WTC11 (cell line): ENCODE data around the gene BCL7C. TPM values are rescaled to one million over a fixed set of nuclear protein-coding genes. Genes with fewer than 3 reads are reported as not detected.
A peak's percentile ranks its signal among the peaks of the same experiment; 100 is the strongest.

Experiments
- ATAC-seq: fragments of 200-7000 bp; cut with Tn5 transposase; 2 replicates; pipeline ENCODE4 v1.10.0; 2021; ENCODE audit warnings: mild to moderate bottlenecking, moderate library complexity
- CTCF ChIA-PET: fragments of 300-600 bp; sonication (Branson Sonifier 250); formaldehyde crosslinking; loops from one replicate; lab custom pipeline; 2021; ENCODE audit warnings: antibody characterized with exemption; lab: Charles Lee
- POLR2A ChIA-PET: fragments of 350-600 bp; sonication (Branson Sonifier 250); formaldehyde crosslinking; loops from one replicate; lab custom pipeline; 2021; ENCODE audit warnings: antibody characterized with exemption; lab: Charles Lee
- DNase-seq: peaks from one replicate; pipeline ENCODE4 v3.0.0; 2021; ENCODE audit warnings: low spot score
- H3K27ac Mint-ChIP-seq: 2 replicates; pipeline ENCODE4 v1.8.0; 2021; ENCODE audit warnings: mixed read lengths
- H3K27me3 Mint-ChIP-seq: 2 replicates; pipeline ENCODE4 v1.8.0; 2021; ENCODE audit warnings: low read depth, mild to moderate bottlenecking, moderate library complexity, mixed read lengths
- H3K36me3 Mint-ChIP-seq: 2 replicates; pipeline ENCODE4 v1.8.0; 2021; ENCODE audit warnings: mixed read lengths
- H3K4me1 Mint-ChIP-seq: 2 replicates; pipeline ENCODE4 v1.8.0; 2022; ENCODE audit warnings: mixed read lengths
- H3K4me3 Mint-ChIP-seq: 2 replicates; pipeline ENCODE4 v1.8.0; 2021; ENCODE audit warnings: mild to moderate bottlenecking, moderate library complexity, mixed read lengths
- H3K9me3 Mint-ChIP-seq: 2 replicates; pipeline ENCODE4 v1.8.0; 2021; ENCODE audit warnings: mixed read lengths
- CREB1 ChIP-seq: sonication (generic); formaldehyde crosslinking; IDR thresholded peaks from 2 replicates; pipeline ENCODE4 v1.8.0; 2023; ENCODE audit warnings: mild to moderate bottlenecking, missing genetic modification reagents
- FOXK1 ChIP-seq: sonication (generic); formaldehyde crosslinking; IDR thresholded peaks from 2 replicates; pipeline ENCODE4 v1.8.0; 2022; ENCODE audit warnings: mild to moderate bottlenecking, moderate library complexity, missing genetic modification reagents
- HMGA2 ChIP-seq: fragments of 250-450 bp; sonication (Bioruptor Pico); IDR thresholded peaks from 2 replicates; pipeline ENCODE4 v1.4.0; 2021; ENCODE audit warnings: mild to moderate bottlenecking, moderate library complexity
- IRF2 ChIP-seq: sonication (generic); formaldehyde crosslinking; IDR thresholded peaks from 2 replicates; pipeline ENCODE4 v1.8.0; 2022; ENCODE audit warnings: low read depth, missing genetic modification reagents, borderline replicate concordance
- JUN ChIP-seq: sonication (generic); formaldehyde crosslinking; IDR thresholded peaks from 2 replicates; pipeline ENCODE4 v1.8.0; 2023; ENCODE audit warnings: mild to moderate bottlenecking, missing genetic modification reagents
- MYBL2 ChIP-seq: sonication (generic); formaldehyde crosslinking; IDR thresholded peaks from 2 replicates; pipeline ENCODE4 v1.8.1; 2023; ENCODE audit warnings: mild to moderate bottlenecking, moderate library complexity, missing genetic modification reagents
- NFE2L1 ChIP-seq: sonication (generic); formaldehyde crosslinking; IDR thresholded peaks from 2 replicates; pipeline ENCODE4 v1.8.1; 2023; ENCODE audit warnings: missing genetic modification reagents
- ZNF138 ChIP-seq: sonication (generic); formaldehyde crosslinking; conservative IDR thresholded peaks from 2 replicates; pipeline ENCODE4 v1.8.1; 2022; ENCODE audit warnings: mild to moderate bottlenecking, moderate library complexity, missing genetic modification reagents
- ZNF671 ChIP-seq: fragments of 250-450 bp; sonication (Bioruptor Pico); IDR thresholded peaks from 2 replicates; pipeline ENCODE4 v1.8.0; 2021; ENCODE audit warnings: mild to moderate bottlenecking
- total RNA-seq: library from RNA; stranded (reverse); gene quantifications from 3 replicates; pipeline ENCODE4 v1.2.3, GENCODE V29; 2021
- TF ChIP-seq, protein P1 (sequence below): sonication (generic); formaldehyde crosslinking; IDR thresholded peaks from 2 replicates; pipeline ENCODE4 v1.8.1; 2022; ENCODE audit warnings: low read depth, mild to moderate bottlenecking, moderate library complexity, missing genetic modification reagents, borderline replicate concordance
- TF ChIP-seq, protein P2 (sequence below): sonication (generic); formaldehyde crosslinking; IDR thresholded peaks from 2 replicates; pipeline ENCODE4 v1.8.0; 2022; ENCODE audit warnings: mild to moderate bottlenecking, missing genetic modification reagents
- TF ChIP-seq, protein P3 (sequence below): fragments of 250-450 bp; sonication (Bioruptor Pico); IDR thresholded peaks from 2 replicates; pipeline ENCODE4 v1.9.0; 2021; ENCODE audit warnings: mild to moderate bottlenecking
- TF ChIP-seq, protein P4 (sequence below): fragments of 200-600 bp; IDR thresholded peaks from 2 replicates; pipeline ENCODE4 v1.8.0; 2022; ENCODE audit warnings: antibody characterized with exemption
- TF ChIP-seq, protein P5 (sequence below): fragments of 250-450 bp; sonication (Bioruptor Pico); IDR thresholded peaks from 2 replicates; pipeline ENCODE4 v2.1.2; 2022; ENCODE audit warnings: mild to moderate bottlenecking, moderate library complexity
- TF ChIP-seq, protein P6 (sequence below): sonication (generic); formaldehyde crosslinking; IDR thresholded peaks from 2 replicates; pipeline ENCODE4 v1.8.0; 2022; ENCODE audit warnings: mild to moderate bottlenecking, missing genetic modification reagents
- TF ChIP-seq, protein P7 (sequence below): fragments of 250-450 bp; sonication (Bioruptor Pico); conservative IDR thresholded peaks from 2 replicates; pipeline ENCODE4 v1.9.0; 2021; ENCODE audit warnings: mild to moderate bottlenecking

BCL7C gene
- total RNA-seq, 1 experiment from 2014 or later, result 18.3 TPM

DNA sequence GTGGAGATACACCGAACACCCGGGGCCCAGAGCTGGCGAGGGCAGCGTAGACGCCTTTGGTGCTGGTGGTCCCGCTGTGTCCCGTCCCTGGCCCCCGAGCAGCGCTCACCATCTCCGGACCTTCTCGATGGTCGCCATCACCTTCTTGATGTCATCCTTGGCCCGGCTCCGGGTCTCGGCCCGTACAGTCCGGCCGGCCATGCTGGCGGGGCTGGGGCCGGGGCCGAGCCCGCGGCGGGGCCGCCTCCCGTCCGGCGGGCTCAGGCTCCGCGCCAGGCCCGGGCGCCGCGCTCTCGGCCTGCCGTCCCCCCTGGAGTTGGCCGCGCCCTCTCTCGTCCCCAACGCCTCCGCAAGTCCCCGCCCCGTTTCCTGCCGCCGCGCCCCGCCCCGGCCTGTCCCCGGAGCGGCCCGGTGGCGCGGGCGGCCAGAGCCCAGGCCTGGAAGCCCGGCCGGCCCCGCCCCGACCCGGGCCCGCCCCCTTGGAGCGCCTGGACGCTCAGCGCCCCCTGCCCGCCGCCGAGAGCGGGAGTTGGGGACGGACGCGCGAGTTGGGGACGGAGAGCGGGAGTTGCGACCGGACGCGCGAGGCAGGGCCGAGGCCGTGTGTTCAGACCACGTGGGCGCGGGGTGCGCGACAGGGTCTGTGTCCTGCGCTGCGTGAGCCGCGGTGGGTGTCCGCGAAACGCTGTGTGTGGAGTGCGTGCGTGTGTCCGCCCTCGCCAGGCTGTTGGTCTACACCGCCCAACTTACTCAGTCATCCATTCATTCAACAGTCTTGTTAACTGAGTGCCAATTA lies at the start of gene BCL7C (continued):
- TF ChIP-seq, protein P1, sequence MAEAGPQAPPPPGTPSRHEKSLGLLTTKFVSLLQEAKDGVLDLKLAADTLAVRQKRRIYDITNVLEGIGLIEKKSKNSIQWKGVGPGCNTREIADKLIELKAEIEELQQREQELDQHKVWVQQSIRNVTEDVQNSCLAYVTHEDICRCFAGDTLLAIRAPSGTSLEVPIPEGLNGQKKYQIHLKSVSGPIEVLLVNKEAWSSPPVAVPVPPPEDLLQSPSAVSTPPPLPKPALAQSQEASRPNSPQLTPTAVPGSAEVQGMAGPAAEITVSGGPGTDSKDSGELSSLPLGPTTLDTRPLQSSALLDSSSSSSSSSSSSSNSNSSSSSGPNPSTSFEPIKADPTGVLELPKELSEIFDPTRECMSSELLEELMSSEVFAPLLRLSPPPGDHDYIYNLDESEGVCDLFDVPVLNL (CRISPR knock-in tag), result peak; percentile 74; the same call in 1 of the 2 replicates
- TF ChIP-seq NFE2L1 (CRISPR knock-in tag) (peak; percentile 85), HMGA2 (CRISPR knock-in tag) (no peak)

DNA sequence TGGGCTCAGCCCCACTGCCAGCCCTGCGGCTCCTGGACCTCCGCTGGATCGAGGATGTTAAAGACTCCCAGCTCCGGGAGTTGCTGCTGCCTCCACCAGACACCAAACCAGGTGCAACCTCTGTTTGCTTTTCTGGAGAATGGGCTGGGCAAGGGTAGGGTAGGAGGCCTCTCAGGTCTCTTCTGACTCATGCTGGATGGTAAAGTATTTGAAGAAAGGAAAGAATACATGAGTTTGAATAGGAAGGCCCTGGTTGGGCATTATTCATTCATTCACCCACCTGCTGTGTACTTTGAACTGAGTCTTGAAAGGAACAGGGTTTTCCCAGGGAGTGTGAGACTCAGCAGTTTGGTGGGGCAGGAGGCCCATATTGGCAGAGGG lies 48.5 kb upstream of the BCL7C start:
- ATAC-seq, result no peak
- TF ChIP-seq, protein P2, sequence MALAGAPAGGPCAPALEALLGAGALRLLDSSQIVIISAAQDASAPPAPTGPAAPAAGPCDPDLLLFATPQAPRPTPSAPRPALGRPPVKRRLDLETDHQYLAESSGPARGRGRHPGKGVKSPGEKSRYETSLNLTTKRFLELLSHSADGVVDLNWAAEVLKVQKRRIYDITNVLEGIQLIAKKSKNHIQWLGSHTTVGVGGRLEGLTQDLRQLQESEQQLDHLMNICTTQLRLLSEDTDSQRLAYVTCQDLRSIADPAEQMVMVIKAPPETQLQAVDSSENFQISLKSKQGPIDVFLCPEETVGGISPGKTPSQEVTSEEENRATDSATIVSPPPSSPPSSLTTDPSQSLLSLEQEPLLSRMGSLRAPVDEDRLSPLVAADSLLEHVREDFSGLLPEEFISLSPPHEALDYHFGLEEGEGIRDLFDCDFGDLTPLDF (CRISPR knock-in tag), result no peak
- TF ChIP-seq, protein P3, sequence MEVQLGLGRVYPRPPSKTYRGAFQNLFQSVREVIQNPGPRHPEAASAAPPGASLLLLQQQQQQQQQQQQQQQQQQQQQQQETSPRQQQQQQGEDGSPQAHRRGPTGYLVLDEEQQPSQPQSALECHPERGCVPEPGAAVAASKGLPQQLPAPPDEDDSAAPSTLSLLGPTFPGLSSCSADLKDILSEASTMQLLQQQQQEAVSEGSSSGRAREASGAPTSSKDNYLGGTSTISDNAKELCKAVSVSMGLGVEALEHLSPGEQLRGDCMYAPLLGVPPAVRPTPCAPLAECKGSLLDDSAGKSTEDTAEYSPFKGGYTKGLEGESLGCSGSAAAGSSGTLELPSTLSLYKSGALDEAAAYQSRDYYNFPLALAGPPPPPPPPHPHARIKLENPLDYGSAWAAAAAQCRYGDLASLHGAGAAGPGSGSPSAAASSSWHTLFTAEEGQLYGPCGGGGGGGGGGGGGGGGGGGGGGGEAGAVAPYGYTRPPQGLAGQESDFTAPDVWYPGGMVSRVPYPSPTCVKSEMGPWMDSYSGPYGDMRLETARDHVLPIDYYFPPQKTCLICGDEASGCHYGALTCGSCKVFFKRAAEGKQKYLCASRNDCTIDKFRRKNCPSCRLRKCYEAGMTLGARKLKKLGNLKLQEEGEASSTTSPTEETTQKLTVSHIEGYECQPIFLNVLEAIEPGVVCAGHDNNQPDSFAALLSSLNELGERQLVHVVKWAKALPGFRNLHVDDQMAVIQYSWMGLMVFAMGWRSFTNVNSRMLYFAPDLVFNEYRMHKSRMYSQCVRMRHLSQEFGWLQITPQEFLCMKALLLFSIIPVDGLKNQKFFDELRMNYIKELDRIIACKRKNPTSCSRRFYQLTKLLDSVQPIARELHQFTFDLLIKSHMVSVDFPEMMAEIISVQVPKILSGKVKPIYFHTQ (CRISPR knock-in tag), result no peak
- TF ChIP-seq IRF2 (CRISPR knock-in tag), result no peak
- TF ChIP-seq MYBL2 (CRISPR knock-in tag), result no peak
- TF ChIP-seq FOXK1 (CRISPR knock-in tag), result no peak
- TF ChIP-seq, all 79 proteins: peak for 0
- ChIA-PET CTCF (interaction anchor here (0.6 to 4.2 kb wide), 31 partner anchors 8 to 850 kb away, joined by 3 to 79 read pairs (median 4); partner anchors contain the start of genes CTF1, FBRS, FBXL19 and HSD3B7), POLR2A (interaction anchor here (1.0 to 1.3 kb wide), 4 partner anchors 12 to 68 kb away, joined by 3 to 8 read pairs (median 4); partner anchors contain the start of gene FBXL19)
- H3K27me3 Mint-ChIP-seq, result no peaks in the 10 kb centered on the region
- H3K36me3 Mint-ChIP-seq, result peaks cover 44% of the 10 kb centered on the region
- DNase-seq, result no peak
- H3K4me1 Mint-ChIP-seq, result peaks cover 18% of the 10 kb centered on the region
- H3K27ac Mint-ChIP-seq, result no peak overlapping the region
- H3K4me3 Mint-ChIP-seq, result no peak overlapping the region
- no peaks in the 10 kb centered on the region for H3K9me3 Mint-ChIP-seq

DNA sequence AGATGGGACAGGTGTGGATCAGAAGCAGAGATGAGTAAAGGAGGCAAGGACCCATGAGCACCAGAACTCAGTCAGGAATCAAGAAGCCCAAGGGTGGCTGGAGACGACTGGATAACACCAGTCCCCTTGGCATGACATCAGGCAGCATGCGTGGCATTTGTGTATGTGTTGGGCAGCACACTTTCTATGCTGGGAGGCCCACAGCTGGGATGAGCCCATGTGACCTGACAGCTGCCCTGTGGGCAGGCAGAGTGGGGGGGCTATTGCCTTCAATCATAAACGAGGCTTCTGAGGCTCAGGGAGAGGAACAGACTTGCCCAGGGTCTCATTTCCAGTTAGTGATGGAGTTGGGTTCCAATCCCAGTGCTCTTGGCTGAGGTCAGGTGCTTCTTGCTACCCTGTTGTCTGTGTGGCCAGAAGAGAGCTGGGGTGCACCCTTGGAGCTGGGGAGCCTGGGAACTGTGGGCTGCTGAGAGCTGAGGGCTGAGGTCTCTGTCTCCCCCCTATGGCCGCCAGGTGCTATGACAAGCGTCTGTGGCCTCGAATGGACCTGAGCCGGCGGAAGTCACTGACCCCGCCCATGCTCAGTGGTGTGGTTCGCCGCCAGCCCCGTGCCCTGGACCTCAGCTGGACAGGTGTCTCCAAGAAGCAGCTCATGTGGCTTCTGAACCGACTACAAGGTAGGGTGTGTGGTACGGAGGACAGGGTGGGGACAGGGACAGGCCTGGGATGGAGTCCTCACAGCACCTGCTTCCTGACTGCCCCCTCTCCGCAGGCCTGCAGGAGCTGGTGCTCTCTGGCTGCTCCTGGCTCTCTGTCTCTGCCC lies 47.9 kb upstream of the BCL7C start:
- ChIA-PET CTCF (interaction anchor here (0.6 to 4.2 kb wide), 34 partner anchors 8 to 849 kb away, joined by 3 to 79 read pairs (median 4); partner anchors contain the start of genes CTF1, FBRS, FBXL19 and HSD3B7), POLR2A (interaction anchor here (1.0 to 1.3 kb wide), 4 partner anchors 12 to 67 kb away, joined by 3 to 8 read pairs (median 4); partner anchors contain the start of gene FBXL19)
- no peaks in the 10 kb centered on the region for H3K27me3 Mint-ChIP-seq
- peaks cover 13% of the 10 kb centered on the region for H3K4me1 Mint-ChIP-seq
- peaks cover 50% of the 10 kb centered on the region for H3K36me3 Mint-ChIP-seq
- ATAC-seq (peak; percentile 97), DNase-seq (peak; percentile 82)
- no peak overlapping the region for H3K4me3 Mint-ChIP-seq
- no peak overlapping the region for H3K27ac Mint-ChIP-seq
- no peaks in the 10 kb centered on the region for H3K9me3 Mint-ChIP-seq
- TF ChIP-seq, protein P4, sequence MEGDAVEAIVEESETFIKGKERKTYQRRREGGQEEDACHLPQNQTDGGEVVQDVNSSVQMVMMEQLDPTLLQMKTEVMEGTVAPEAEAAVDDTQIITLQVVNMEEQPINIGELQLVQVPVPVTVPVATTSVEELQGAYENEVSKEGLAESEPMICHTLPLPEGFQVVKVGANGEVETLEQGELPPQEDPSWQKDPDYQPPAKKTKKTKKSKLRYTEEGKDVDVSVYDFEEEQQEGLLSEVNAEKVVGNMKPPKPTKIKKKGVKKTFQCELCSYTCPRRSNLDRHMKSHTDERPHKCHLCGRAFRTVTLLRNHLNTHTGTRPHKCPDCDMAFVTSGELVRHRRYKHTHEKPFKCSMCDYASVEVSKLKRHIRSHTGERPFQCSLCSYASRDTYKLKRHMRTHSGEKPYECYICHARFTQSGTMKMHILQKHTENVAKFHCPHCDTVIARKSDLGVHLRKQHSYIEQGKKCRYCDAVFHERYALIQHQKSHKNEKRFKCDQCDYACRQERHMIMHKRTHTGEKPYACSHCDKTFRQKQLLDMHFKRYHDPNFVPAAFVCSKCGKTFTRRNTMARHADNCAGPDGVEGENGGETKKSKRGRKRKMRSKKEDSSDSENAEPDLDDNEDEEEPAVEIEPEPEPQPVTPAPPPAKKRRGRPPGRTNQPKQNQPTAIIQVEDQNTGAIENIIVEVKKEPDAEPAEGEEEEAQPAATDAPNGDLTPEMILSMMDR, result peak; percentile 81
- TF ChIP-seq ZNF671 (CRISPR knock-in tag) (no peak), CREB1 (CRISPR knock-in tag) (no peak), ZNF138 (no peak), MYBL2 (CRISPR knock-in tag) (no peak), NFE2L1 (CRISPR knock-in tag) (no peak), JUN (CRISPR knock-in tag) (no peak)
- TF ChIP-seq, protein P5, sequence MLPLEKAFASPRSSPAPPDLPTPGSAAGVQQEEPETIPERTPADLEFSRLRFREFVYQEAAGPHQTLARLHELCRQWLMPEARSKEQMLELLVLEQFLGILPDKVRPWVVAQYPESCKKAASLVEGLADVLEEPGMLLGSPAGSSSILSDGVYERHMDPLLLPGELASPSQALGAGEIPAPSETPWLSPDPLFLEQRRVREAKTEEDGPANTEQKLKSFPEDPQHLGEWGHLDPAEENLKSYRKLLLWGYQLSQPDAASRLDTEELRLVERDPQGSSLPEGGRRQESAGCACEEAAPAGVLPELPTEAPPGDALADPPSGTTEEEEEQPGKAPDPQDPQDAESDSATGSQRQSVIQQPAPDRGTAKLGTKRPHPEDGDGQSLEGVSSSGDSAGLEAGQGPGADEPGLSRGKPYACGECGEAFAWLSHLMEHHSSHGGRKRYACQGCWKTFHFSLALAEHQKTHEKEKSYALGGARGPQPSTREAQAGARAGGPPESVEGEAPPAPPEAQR (CRISPR knock-in tag), result no peak
- TF ChIP-seq, protein P6, sequence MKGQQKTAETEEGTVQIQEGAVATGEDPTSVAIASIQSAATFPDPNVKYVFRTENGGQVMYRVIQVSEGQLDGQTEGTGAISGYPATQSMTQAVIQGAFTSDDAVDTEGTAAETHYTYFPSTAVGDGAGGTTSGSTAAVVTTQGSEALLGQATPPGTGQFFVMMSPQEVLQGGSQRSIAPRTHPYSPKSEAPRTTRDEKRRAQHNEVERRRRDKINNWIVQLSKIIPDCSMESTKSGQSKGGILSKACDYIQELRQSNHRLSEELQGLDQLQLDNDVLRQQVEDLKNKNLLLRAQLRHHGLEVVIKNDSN (CRISPR knock-in tag), result peak; percentile 50; the same call in 1 of the 2 replicates
- TF ChIP-seq, protein P7, sequence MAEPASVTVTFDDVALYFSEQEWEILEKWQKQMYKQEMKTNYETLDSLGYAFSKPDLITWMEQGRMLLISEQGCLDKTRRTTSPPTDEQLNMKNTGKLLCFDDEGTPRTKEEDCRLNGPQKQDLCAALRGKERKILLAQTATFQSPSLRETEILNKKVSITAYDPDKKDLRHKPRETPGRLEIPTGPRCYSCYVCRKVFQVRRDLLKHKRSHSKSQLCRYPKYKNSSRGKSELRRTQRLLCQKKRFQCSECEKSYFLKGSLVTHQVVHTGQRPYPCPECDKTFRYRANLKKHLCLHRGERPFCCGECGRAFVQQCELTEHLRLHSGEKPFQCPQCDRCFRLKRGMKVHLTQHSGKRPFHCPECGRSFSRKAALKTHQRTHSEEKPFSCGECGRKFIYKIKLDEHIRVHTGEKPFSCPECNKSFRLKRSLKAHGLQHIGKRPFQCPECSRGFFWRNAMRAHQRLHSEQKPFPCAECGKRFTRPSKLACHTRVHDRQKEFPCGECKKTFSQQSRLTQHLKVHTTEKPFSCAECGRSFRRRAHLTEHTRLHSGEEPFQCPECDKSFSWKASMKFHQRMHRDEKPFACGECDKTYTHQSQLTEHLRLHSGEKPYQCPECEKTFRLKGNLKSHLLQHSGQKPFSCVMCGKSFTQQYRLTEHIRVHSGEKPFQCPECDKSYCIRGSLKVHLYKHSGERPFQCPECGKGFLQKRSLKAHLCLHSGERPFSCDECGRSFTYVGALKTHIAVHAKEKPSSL, result no peak
